A549 (cell line): ENCODE data around the gene IGF2R.

ENCODE experiments used
- BHLHE40 ChIP-seq: IDR thresholded peaks from 2 replicates; pipeline ENCODE4 v1.6.1; 2012; ENCODE audit warnings: low read depth, low read length, inconsistent platforms
- CBX2 ChIP-seq: fragments of 200-600 bp; sonication (generic); IDR thresholded peaks from 2 replicates; pipeline ENCODE4 v1.6.1; 2016; ENCODE audit warnings: low read depth, mild to moderate bottlenecking, borderline replicate concordance
- EHMT2 ChIP-seq: fragments of 200-600 bp; sonication (generic); IDR thresholded peaks from 2 replicates; pipeline ENCODE4 v1.6.1; 2016; ENCODE audit warnings: antibody characterized with exemption, low read depth, mild to moderate bottlenecking, moderate library complexity
- EP300 ChIP-seq, 2 experiments: fragments of >200 bp; sonication (Bioruptor Twin); formaldehyde crosslinking; IDR thresholded peaks; 2 replicates in 1 of 2; 3 replicates in 1 of 2; pipeline ENCODE4 v1.6.1; 2016 to 2017
- FOSB ChIP-seq: fragments of 250-450 bp; sonication (Bioruptor Pico); IDR thresholded peaks from 2 replicates; pipeline ENCODE4 v1.5.0; 2020; ENCODE audit warnings: mild to moderate bottlenecking, moderate library complexity
- HDAC2 ChIP-seq: fragments of 200-600 bp; sonication (generic); IDR thresholded peaks from 2 replicates; pipeline ENCODE4 v1.6.1; 2016
- KDM5A ChIP-seq: fragments of 200-600 bp; sonication (generic); IDR thresholded peaks from 2 replicates; pipeline ENCODE4 v1.6.1; 2016; ENCODE audit warnings: antibody characterized with exemption, mild to moderate bottlenecking
- POLR2A ChIP-seq: IDR thresholded peaks from 2 replicates; pipeline ENCODE4 v1.6.1; 2012; ENCODE audit warnings: mild to moderate bottlenecking, low read length
- POLR2AphosphoS2 ChIP-seq: conservative IDR thresholded peaks from 2 replicates; pipeline ENCODE4 v1.6.1; 2012; ENCODE audit warnings: low read length, improper control_type of control experiment, inconsistent platforms
- RARB ChIP-seq: fragments of 250-450 bp; sonication (Bioruptor Pico); IDR thresholded peaks from 2 replicates; pipeline ENCODE4 v1.8.0; 2021; ENCODE audit warnings: mild to moderate bottlenecking, moderate library complexity
- ZC3H11A ChIP-seq: fragments of 450-650 bp; IDR thresholded peaks from 2 replicates; pipeline ENCODE4 v1.6.1; 2014; ENCODE audit warnings: antibody characterized with exemption, mild to moderate bottlenecking
- TF ChIP-seq, protein P1 (sequence below): fragments of >200 bp; sonication (Bioruptor Twin); formaldehyde crosslinking; IDR thresholded peaks from 3 replicates; pipeline ENCODE4 v1.5.1; 2016
- TF ChIP-seq, protein P2 (sequence below): IDR thresholded peaks from 2 replicates; pipeline ENCODE4 v1.6.1; 2012
- TF ChIP-seq, protein P3 (sequence below): IDR thresholded peaks from 2 replicates; pipeline ENCODE4 v1.6.1; 2012; ENCODE audit warnings: low read depth, borderline replicate concordance

DNA sequence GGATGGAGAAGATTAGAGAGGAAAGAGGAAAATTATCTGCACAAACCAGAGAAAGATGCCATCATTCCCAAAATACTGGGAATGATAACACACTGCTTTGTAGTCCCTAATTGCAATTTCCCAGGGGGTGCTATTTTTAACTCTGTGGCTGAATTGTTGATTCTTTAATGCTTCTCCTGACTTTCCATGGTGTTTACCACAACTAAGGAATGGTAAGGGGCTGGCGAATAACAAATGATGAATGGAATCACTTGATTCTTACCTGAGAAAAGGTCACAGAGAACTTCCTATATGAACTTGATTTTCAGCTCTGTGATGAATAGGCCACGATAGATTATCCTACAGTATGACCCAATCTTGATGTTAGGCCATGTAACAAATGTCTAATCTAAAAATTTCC, 22.0 kb upstream of the IGF2R start:
- TF ChIP-seq POLR2AphosphoS2, result no peak
- TF ChIP-seq, protein P1, sequence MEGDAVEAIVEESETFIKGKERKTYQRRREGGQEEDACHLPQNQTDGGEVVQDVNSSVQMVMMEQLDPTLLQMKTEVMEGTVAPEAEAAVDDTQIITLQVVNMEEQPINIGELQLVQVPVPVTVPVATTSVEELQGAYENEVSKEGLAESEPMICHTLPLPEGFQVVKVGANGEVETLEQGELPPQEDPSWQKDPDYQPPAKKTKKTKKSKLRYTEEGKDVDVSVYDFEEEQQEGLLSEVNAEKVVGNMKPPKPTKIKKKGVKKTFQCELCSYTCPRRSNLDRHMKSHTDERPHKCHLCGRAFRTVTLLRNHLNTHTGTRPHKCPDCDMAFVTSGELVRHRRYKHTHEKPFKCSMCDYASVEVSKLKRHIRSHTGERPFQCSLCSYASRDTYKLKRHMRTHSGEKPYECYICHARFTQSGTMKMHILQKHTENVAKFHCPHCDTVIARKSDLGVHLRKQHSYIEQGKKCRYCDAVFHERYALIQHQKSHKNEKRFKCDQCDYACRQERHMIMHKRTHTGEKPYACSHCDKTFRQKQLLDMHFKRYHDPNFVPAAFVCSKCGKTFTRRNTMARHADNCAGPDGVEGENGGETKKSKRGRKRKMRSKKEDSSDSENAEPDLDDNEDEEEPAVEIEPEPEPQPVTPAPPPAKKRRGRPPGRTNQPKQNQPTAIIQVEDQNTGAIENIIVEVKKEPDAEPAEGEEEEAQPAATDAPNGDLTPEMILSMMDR, result no peak
- TF ChIP-seq FOSB, result no peak
- TF ChIP-seq EP300 (IDR thresholded peaks at IDR 0.05), result no peak
- TF ChIP-seq, protein P2, sequence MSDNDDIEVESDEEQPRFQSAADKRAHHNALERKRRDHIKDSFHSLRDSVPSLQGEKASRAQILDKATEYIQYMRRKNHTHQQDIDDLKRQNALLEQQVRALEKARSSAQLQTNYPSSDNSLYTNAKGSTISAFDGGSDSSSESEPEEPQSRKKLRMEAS, result no peak
- TF ChIP-seq HDAC2, result no peak
- no peak for TF ChIP-seq KDM5A
- no peak for TF ChIP-seq RARB (CRISPR knock-in tag)
- TF ChIP-seq POLR2A, result no peak
- no peak for TF ChIP-seq EHMT2
- TF ChIP-seq, protein P3, sequence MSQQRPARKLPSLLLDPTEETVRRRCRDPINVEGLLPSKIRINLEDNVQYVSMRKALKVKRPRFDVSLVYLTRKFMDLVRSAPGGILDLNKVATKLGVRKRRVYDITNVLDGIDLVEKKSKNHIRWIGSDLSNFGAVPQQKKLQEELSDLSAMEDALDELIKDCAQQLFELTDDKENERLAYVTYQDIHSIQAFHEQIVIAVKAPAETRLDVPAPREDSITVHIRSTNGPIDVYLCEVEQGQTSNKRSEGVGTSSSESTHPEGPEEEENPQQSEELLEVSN, result no peak
- no peak for TF ChIP-seq ZC3H11A
- no peak for TF ChIP-seq CBX2
- TF ChIP-seq BHLHE40, result no peak
